Progenitor cell of endocrine pancreas (in vitro differentiated cells): Measurements from ENCODE around the gene TNFAIP8L2. TPM values are rescaled to one million over a fixed set of nuclear protein-coding genes. Genes with fewer than 3 reads are reported as not detected.
"Not testable (repeated sequence)": the region's sequence is repeated elsewhere in the genome, so short reads cannot be mapped to it uniquely, and the experiment has no call there.

Experiments
- DNase-seq: peaks from one replicate; pipeline ENCODE4 v3.0.0; 2021; ENCODE audit warnings: low spot score; ENCODE audit not compliant: unreplicated experiment
- H3K27ac Mint-ChIP-seq: 2 replicates; pipeline ENCODE4 v1.8.0; 2021; ENCODE audit warnings: mild to moderate bottlenecking, moderate library complexity, mixed read lengths
- H3K27me3 Mint-ChIP-seq: 2 replicates; pipeline ENCODE4 v1.8.0; 2021; ENCODE audit warnings: mixed read lengths
- H3K36me3 Mint-ChIP-seq: 2 replicates; pipeline ENCODE4 v1.8.0; 2022; ENCODE audit warnings: mixed read lengths; ENCODE audit not compliant: insufficient read depth
- H3K4me1 Mint-ChIP-seq: 2 replicates; pipeline ENCODE4 v1.8.0; 2021; ENCODE audit warnings: low read depth, mixed read lengths
- H3K4me3 Mint-ChIP-seq: 2 replicates; pipeline ENCODE4 v1.8.0; 2021; ENCODE audit warnings: low read depth, mild to moderate bottlenecking, moderate library complexity, mixed read lengths
- H3K9me3 Mint-ChIP-seq: 2 replicates; pipeline ENCODE4 v1.8.0; 2021; ENCODE audit warnings: low read depth, mixed read lengths
- CTCF ChIP-seq: fragments of 200-600 bp; sonication (generic); IDR thresholded peaks from one replicate; pipeline ENCODE4 v1.5.0; 2021; ENCODE audit warnings: antibody characterized with exemption, mild to moderate bottlenecking; ENCODE audit not compliant: unreplicated experiment
- total RNA-seq: library from RNA; stranded (reverse); gene quantifications from 2 replicates; pipeline ENCODE4 v1.2.1, GENCODE V29; 2021

Gene TNFAIP8L2
- total RNA-seq, 1 donor from 2014 or later, result not detected

GRCh38 chr1:151176514-151177045 is 20.1 kb downstream of the TNFAIP8L2 start:
- DNase-seq, result no peak
- H3K36me3 Mint-ChIP-seq, result peaks cover 29% of the 10 kb centered on the region
- H3K9me3 Mint-ChIP-seq, result no peaks in the 10 kb centered on the region
- H3K4me1 Mint-ChIP-seq, result no peaks in the 10 kb centered on the region
- no peak for TF ChIP-seq CTCF
- no peak overlapping the region for H3K27ac Mint-ChIP-seq
- no peak overlapping the region for H3K4me3 Mint-ChIP-seq
- no peaks in the 10 kb centered on the region for H3K27me3 Mint-ChIP-seq

GRCh38 chr1:151184211-151184610 is 27.8 kb downstream of the TNFAIP8L2 start:
- Mint-ChIP-seq H3K36me3 (peaks cover 31% of the 10 kb centered on the region), H3K27ac (no peak overlapping the region)

GRCh38 chr1:151187205-151187604 is 30.8 kb downstream of the TNFAIP8L2 start:
- no peak for DNase-seq
- H3K4me1 Mint-ChIP-seq, result peaks cover 17% of the 10 kb centered on the region
- no peak for TF ChIP-seq CTCF
- peaks cover 19% of the 10 kb centered on the region for H3K36me3 Mint-ChIP-seq
- no peaks in the 10 kb centered on the region for H3K27me3 Mint-ChIP-seq
- H3K27ac Mint-ChIP-seq, result no peak overlapping the region
- no peak overlapping the region for H3K4me3 Mint-ChIP-seq
- H3K9me3 Mint-ChIP-seq, result no peaks in the 10 kb centered on the region

More at GRCh38 chr1:151184211-151184610, 27.8 kb downstream of the TNFAIP8L2 start:
- no peak for DNase-seq
- TF ChIP-seq CTCF, result no peak
- Mint-ChIP-seq H3K4me1 (peaks cover 12% of the 10 kb centered on the region), H3K9me3 (no peaks in the 10 kb centered on the region), H3K4me3 (no peak overlapping the region), H3K27me3 (no peaks in the 10 kb centered on the region)

GRCh38 chr1:151188667-151189066 is 32.2 kb downstream of the TNFAIP8L2 start:
- peak overlapping the region; percentile 100 for H3K27ac Mint-ChIP-seq
- H3K4me3 Mint-ChIP-seq, result peak overlapping the region; percentile 100
- not testable (repeated sequence) for DNase-seq, H3K9me3 Mint-ChIP-seq, H3K27me3 Mint-ChIP-seq
- H3K36me3 Mint-ChIP-seq, result peaks cover 11% of the 10 kb centered on the region
- peaks cover 17% of the 10 kb centered on the region for H3K4me1 Mint-ChIP-seq

GRCh38 chr1:151189637-151190445 is 33.4 kb downstream of the TNFAIP8L2 start, which contains the start of gene VPS72:
Gene VPS72 (minus strand): TSS chr1:151190197. CDS start chr1:151190121, 76 bp downstream.
- H3K27me3 Mint-ChIP-seq, result peaks cover 3% of the 10 kb centered on the region
- H3K36me3 Mint-ChIP-seq, result peaks cover 5% of the 10 kb centered on the region
- no peaks in the 10 kb centered on the region for H3K9me3 Mint-ChIP-seq
- DNase-seq, result peak; percentile 60
- peaks cover 17% of the 10 kb centered on the region for H3K4me1 Mint-ChIP-seq
- peak within 1 kb of the TSS; percentile 100 for H3K27ac Mint-ChIP-seq
- peak within 1 kb of the TSS; percentile 100 for H3K4me3 Mint-ChIP-seq
- no peak for TF ChIP-seq CTCF
